H9 (cell line): Measurements from ENCODE around the gene ASMTL. TPM values are rescaled to one million over a fixed set of nuclear protein-coding genes. Genes with fewer than 3 reads are reported as not detected.

Source experiments
- DNase-seq: peaks from one replicate; pipeline ENCODE4 v3.0.0-alpha.2; 2017
- H2AFZ ChIP-seq: one replicate; pipeline ENCODE4 v1.6.1; 2013; ENCODE audit warnings: mild to moderate bottlenecking, low read length, control low read depth, moderate library complexity
- H2AK5ac ChIP-seq: 2 replicates; pipeline ENCODE4 v1.6.1; 2013; ENCODE audit warnings: low read length, control low read depth, mixed read lengths; ENCODE audit not compliant: insufficient read length
- H2BK120ac ChIP-seq: one replicate; pipeline ENCODE4 v1.6.1; 2013; ENCODE audit warnings: low read depth, mild to moderate bottlenecking, low read length, control low read depth, inconsistent platforms; ENCODE audit not compliant: poor library complexity, severe bottlenecking
- H2BK12ac ChIP-seq: 2 replicates; pipeline ENCODE4 v1.6.1; 2013; ENCODE audit warnings: low read length, control low read depth, mixed read lengths, low read depth; ENCODE audit not compliant: insufficient read length
- H2BK15ac ChIP-seq: 2 replicates; pipeline ENCODE4 v1.6.1; 2013; ENCODE audit warnings: low read depth, low read length, control low read depth
- H2BK20ac ChIP-seq: one replicate; pipeline ENCODE4 v1.6.1; 2013; ENCODE audit warnings: low read depth, mild to moderate bottlenecking, low read length, control low read depth, inconsistent platforms; ENCODE audit not compliant: poor library complexity, severe bottlenecking
- H2BK5ac ChIP-seq: 2 replicates; pipeline ENCODE4 v1.6.1; 2013; ENCODE audit warnings: low read length, control low read depth, mixed read lengths; ENCODE audit not compliant: insufficient read length
- H3K14ac ChIP-seq: 2 replicates; pipeline ENCODE4 v1.6.1; 2013; ENCODE audit warnings: low read length, control low read depth; ENCODE audit not compliant: insufficient read depth
- H3K18ac ChIP-seq: 2 replicates; pipeline ENCODE4 v1.6.1; 2013; ENCODE audit warnings: low read depth, mild to moderate bottlenecking, mixed read lengths, low read length, control low read depth; ENCODE audit not compliant: insufficient read length
- H3K23ac ChIP-seq: 2 replicates; pipeline ENCODE4 v1.6.1; 2013; ENCODE audit warnings: low read length, control low read depth, mixed read lengths, low read depth; ENCODE audit not compliant: insufficient read length
- H3K23me2 ChIP-seq: 2 replicates; pipeline ENCODE4 v1.6.1; 2013; ENCODE audit warnings: low read depth, mild to moderate bottlenecking, mixed read lengths, low read length, control low read depth; ENCODE audit not compliant: insufficient read length, poor library complexity, severe bottlenecking
- H3K27ac ChIP-seq: 2 replicates; pipeline ENCODE4 v1.5.1; 2013; ENCODE audit warnings: low read length, control low read depth, mixed read lengths, low read depth; ENCODE audit not compliant: insufficient read length
- H3K27me3 ChIP-seq: 2 replicates; pipeline ENCODE4 v1.6.1; 2013; ENCODE audit warnings: low read length, control low read depth, inconsistent platforms; ENCODE audit not compliant: insufficient read depth
- H3K4ac ChIP-seq: 2 replicates; pipeline ENCODE4 v1.6.1; 2013; ENCODE audit warnings: low read depth, mild to moderate bottlenecking, control low read depth, inconsistent platforms, low read length, moderate library complexity
- H3K4me1 ChIP-seq: 2 replicates; pipeline ENCODE4 v1.6.1; 2013; ENCODE audit warnings: low read length, control low read depth, inconsistent platforms; ENCODE audit not compliant: insufficient read depth
- H3K4me2 ChIP-seq: 2 replicates; pipeline ENCODE4 v1.6.1; 2013; ENCODE audit warnings: low read length, control low read depth, mixed read lengths; ENCODE audit not compliant: insufficient read length, insufficient read depth
- H3K56ac ChIP-seq: 2 replicates; pipeline ENCODE4 v1.6.1; 2013; ENCODE audit warnings: low read depth, mild to moderate bottlenecking, mixed read lengths, low read length, control low read depth; ENCODE audit not compliant: insufficient read length
- H3K79me1 ChIP-seq: 2 replicates; pipeline ENCODE4 v1.6.1; 2013; ENCODE audit warnings: low read depth, mild to moderate bottlenecking, moderate library complexity, low read length, control low read depth, inconsistent platforms; ENCODE audit not compliant: insufficient read depth, poor library complexity, severe bottlenecking
- H3K79me2 ChIP-seq: 2 replicates; pipeline ENCODE4 v1.6.1; 2013; ENCODE audit warnings: low read length, control low read depth, inconsistent platforms; ENCODE audit not compliant: insufficient read depth
- H3K9ac ChIP-seq: 2 replicates; pipeline ENCODE4 v1.6.1; 2013; ENCODE audit warnings: low read length, control low read depth, mixed read lengths; ENCODE audit not compliant: insufficient read length; ENCODE audit errors: extremely low read depth
- H3K9me3 ChIP-seq: one replicate; pipeline ENCODE4 v1.6.1; 2013; ENCODE audit warnings: low read depth, low read length, inconsistent platforms; ENCODE audit not compliant: control insufficient read depth
- H3T11ph ChIP-seq: one replicate; pipeline ENCODE4 v1.6.1; 2013; ENCODE audit warnings: mild to moderate bottlenecking, low read length, control low read depth, inconsistent platforms
- H4K20me1 ChIP-seq: one replicate; pipeline ENCODE4 v1.6.1; 2013; ENCODE audit not compliant: control insufficient read depth, insufficient read length, insufficient read depth
- H4K5ac ChIP-seq: 2 replicates; pipeline ENCODE4 v1.6.1; 2013; ENCODE audit warnings: low read depth, mild to moderate bottlenecking, mixed read lengths, low read length, control low read depth; ENCODE audit not compliant: insufficient read length
- H4K8ac ChIP-seq: replicated peaks from 2 replicates; pipeline ENCODE4 v1.6.1; 2013; ENCODE audit warnings: low read length, control low read depth, mixed read lengths, low read depth; ENCODE audit not compliant: insufficient read length
- H4K91ac ChIP-seq: 2 replicates; pipeline ENCODE4 v1.6.1; 2013; ENCODE audit warnings: low read depth, mild to moderate bottlenecking, moderate library complexity, mixed read lengths, low read length, control low read depth; ENCODE audit not compliant: insufficient read length
- H3K27ac Mint-ChIP-seq, 3 experiments: 2 replicates in 2 of 3; 3 replicates in 1 of 3; pipeline ENCODE4 v1.8.0; 2020 to 2021; ENCODE audit warnings: mixed read lengths in 3 of 3, mild to moderate bottlenecking in 1 of 3, moderate library complexity in 1 of 3
- H3K27me3 Mint-ChIP-seq: 2 replicates; pipeline ENCODE4 v1.8.0; 2021; ENCODE audit warnings: low read depth, mild to moderate bottlenecking, moderate library complexity, mixed read lengths
- H3K36me3 Mint-ChIP-seq, 3 experiments: 2 replicates in 2 of 3; 3 replicates in 1 of 3; pipeline ENCODE4 v1.8.0; 2020 to 2021; ENCODE audit warnings: low read depth in 3 of 3, mixed read lengths in 3 of 3; ENCODE audit not compliant: insufficient read depth in 1 of 3
- H3K4me1 Mint-ChIP-seq, 2 experiments: 2 replicates each; pipeline ENCODE4 v1.8.0; 2020; ENCODE audit warnings: mixed read lengths in 2 of 2
- H3K4me3 Mint-ChIP-seq, 2 experiments: 2 replicates in 1 of 2; 3 replicates in 1 of 2; pipeline ENCODE4 v1.8.0; 2020 to 2021; ENCODE audit warnings: mild to moderate bottlenecking in 2 of 2, mixed read lengths in 2 of 2, moderate library complexity in 1 of 2
- H3K9me3 Mint-ChIP-seq, 2 experiments: 2 replicates in 1 of 2; 3 replicates in 1 of 2; pipeline ENCODE4 v1.8.0; 2020; ENCODE audit warnings: mild to moderate bottlenecking in 2 of 2, mixed read lengths in 2 of 2, moderate library complexity in 1 of 2
- CTCF ChIP-seq: fragments of 200-600 bp; sonication (generic); conservative IDR thresholded peaks from 3 replicates; pipeline ENCODE4 v1.8.0; 2021; ENCODE audit warnings: antibody characterized with exemption, mild to moderate bottlenecking
- WGBS: extraction: QIAGEN DNeasy Blood & Tissue Kit; methylation state at CpG from one replicate; pipeline ENCODE4 v1.1.7; 2013; ENCODE audit warnings: missing lambda C conversion rate, low lambda C conversion rate, mixed read lengths; ENCODE audit not compliant: insufficient read length; ENCODE audit errors: extremely low coverage; 5-methylcytosine and 5-hydroxymethylcytosine counted together
- total RNA-seq: library from RNA; stranded (reverse); gene quantifications from 2 replicates; pipeline ENCODE4 v1.2.1, GENCODE V29; 2021

ASMTL gene
- total RNA-seq, 1 experiment from 2014 or later, result 59.8 TPM

- H3K9me3 ChIP-seq, result no peaks in the 10 kb centered on the region
- H2BK5ac ChIP-seq, result no peak overlapping the region
- H2AK5ac ChIP-seq, result no peak overlapping the region
- H3K4ac ChIP-seq, result no peak overlapping the region
- H4K20me1 ChIP-seq, result no peaks in the 10 kb centered on the region
- no CpG with 5 or more reads among the region's 22 CpGs for WGBS
- no peak overlapping the region for H3K56ac ChIP-seq
- no peaks in the 10 kb centered on the region for H3K79me2 ChIP-seq
- Mint-ChIP-seq H3K36me3 (peaks cover 44 to 69% (median 66%) of the 10 kb centered on the region in 3 experiments; a peak in 6 of 7 replicates), H3K27me3 (no peaks in the 10 kb centered on the region), H3K4me3 (no peak overlapping the region), H3K4me1 (peaks cover 2 to 12% of the 10 kb centered on the region in 2 experiments; a peak in 2 of 4 replicates), H3K27ac (no peak overlapping the region), H3K9me3 (peaks cover 0 to 2% of the 10 kb centered on the region in 2 experiments; a peak in 3 of 5 replicates)
- no peak overlapping the region for H4K5ac ChIP-seq
- H3K27ac ChIP-seq, result no peak overlapping the region
- no peak overlapping the region for H3K14ac ChIP-seq
- H3K18ac ChIP-seq, result no peak overlapping the region
- H2AFZ ChIP-seq, result no peak overlapping the region
- no peaks in the 10 kb centered on the region for H3K27me3 ChIP-seq
- H3K23me2 ChIP-seq, result no peaks in the 10 kb centered on the region
- H3K4me1 ChIP-seq, result no peaks in the 10 kb centered on the region
- no peak overlapping the region for H2BK20ac ChIP-seq
- H3K4me2 ChIP-seq, result no peak overlapping the region
- H3K79me1 ChIP-seq, result no peaks in the 10 kb centered on the region
- H3T11ph ChIP-seq, result no peak overlapping the region
- TF ChIP-seq CTCF, result no peak
- H2BK120ac ChIP-seq, result no peak overlapping the region
- no peak overlapping the region for H4K8ac ChIP-seq
- no peak overlapping the region for H2BK12ac ChIP-seq
- H3K23ac ChIP-seq, result no peak overlapping the region
- no peak overlapping the region for H4K91ac ChIP-seq
- no peak overlapping the region for H2BK15ac ChIP-seq
- DNase-seq, result no peak
- no peak overlapping the region for H3K9ac ChIP-seq
Observed at GRCh38 chrX:1434871-1435240, 17.9 kb downstream of the ASMTL start.
